ENCODE measurements around the gene GNPTG. TPM values are rescaled to one million over a fixed set of nuclear protein-coding genes. Genes with fewer than 3 reads are reported as not detected.

Gene GNPTG
- total RNA-seq, 1 donor from 2014 or later: 40.2 TPM

- no peak for TF ChIP-seq CTCF (IDR thresholded peaks at IDR 0.05)
- ATAC-seq (ENCODE audit: low read depth) (no peak), DNase-seq (no peak)
- Mint-ChIP-seq H3K36me3 (ENCODE audit: low read depth) (peaks cover 24% of the 10 kb centered on the region), H3K4me1 (peaks cover 27% of the 10 kb centered on the region), H3K4me3 (peak overlapping the region; percentile 35), H3K27me3 (no peaks in the 10 kb centered on the region), H3K27ac (no peak overlapping the region), H3K9me3 (no peaks in the 10 kb centered on the region)
- ChIA-PET CTCF (no interaction called here), POLR2A (no interaction called here)
- intact Hi-C loops (cut with micrococcal nuclease): loop anchor here (2.0 kb wide), 1 partner anchor 71 kb away; the partner anchor contains the start of gene UQCC4
Observed at GRCh38 chr16:1349951-1350350, 1.8 kb upstream of the GNPTG start.

- Mint-ChIP-seq H3K4me1 (peaks cover 30% of the 10 kb centered on the region), H3K9me3 (no peaks in the 10 kb centered on the region), H3K27ac (peak overlapping the region; percentile 35), H3K4me3 (peak overlapping the region; percentile 80), H3K36me3 (ENCODE audit: low read depth) (peaks cover 24% of the 10 kb centered on the region), H3K27me3 (no peaks in the 10 kb centered on the region)
- no peak for ATAC-seq (ENCODE audit: low read depth)
- POLR2A ChIA-PET: interaction anchor here (1.0 to 1.8 kb wide), 3 partner anchors 8 to 70 kb away, joined by 3 to 15 read pairs (median 6); partner anchors contain the start of gene UQCC4
- DNase-seq: no peak
- intact Hi-C loops (cut with micrococcal nuclease): loop anchor here (1.0 to 2.0 kb wide), 4 partner anchors 7 to 356 kb away; partner anchors contain the start of genes MAPK8IP3 and UQCC4
- no peak for TF ChIP-seq CTCF (IDR thresholded peaks at IDR 0.05)
- CTCF ChIA-PET: no interaction called here
Observed at GRCh38 chr16:1350691-1351090, 1.0 kb upstream of the GNPTG start.

GRCh38 chr16:1351215-1351581 is 533 bp upstream of the GNPTG start:
- DNase-seq: no peak
- peaks cover 30% of the 10 kb centered on the region for H3K4me1 Mint-ChIP-seq
- POLR2A ChIA-PET: interaction anchor here (1.0 to 1.8 kb wide), 3 partner anchors 8 to 70 kb away, joined by 3 to 15 read pairs (median 6); partner anchors contain the start of gene UQCC4
- H3K4me3 Mint-ChIP-seq: peak overlapping the region; percentile 80
- ATAC-seq (ENCODE audit: low read depth): peak; percentile 29
- no peaks in the 10 kb centered on the region for H3K9me3 Mint-ChIP-seq
- intact Hi-C loops (cut with micrococcal nuclease): loop anchor here (1.0 to 2.0 kb wide), 4 partner anchors 8 to 355 kb away; partner anchors contain the start of genes MAPK8IP3 and UQCC4
- peak overlapping the region; percentile 69 for H3K27ac Mint-ChIP-seq
- peaks cover 24% of the 10 kb centered on the region for H3K36me3 Mint-ChIP-seq (ENCODE audit: low read depth)
- CTCF ChIA-PET: no interaction called here
- no peaks in the 10 kb centered on the region for H3K27me3 Mint-ChIP-seq
- no peak for TF ChIP-seq CTCF (IDR thresholded peaks at IDR 0.05)

- Mint-ChIP-seq H3K27ac (peak overlapping the region; percentile 64), H3K4me3 (no peak overlapping the region), H3K27me3 (no peaks in the 10 kb centered on the region), H3K36me3 (ENCODE audit: low read depth) (peaks cover 16% of the 10 kb centered on the region), H3K4me1 (peaks cover 35% of the 10 kb centered on the region), H3K9me3 (no peaks in the 10 kb centered on the region)
- intact Hi-C loops (cut with micrococcal nuclease): no loop called here
- ChIA-PET POLR2A (no interaction called here), CTCF (no interaction called here)
- DNase-seq (no peak), ATAC-seq (ENCODE audit: low read depth) (no peak)
- TF ChIP-seq CTCF (IDR thresholded peaks at IDR 0.05): no peak
Observed at GRCh38 chr16:1354815-1355540, 3.2 kb downstream of the GNPTG start.

- ChIA-PET CTCF (no interaction called here), POLR2A (no interaction called here)
- H3K27me3 Mint-ChIP-seq: no peaks in the 10 kb centered on the region
- H3K4me1 Mint-ChIP-seq: peaks cover 30% of the 10 kb centered on the region
- DNase-seq (no peak), ATAC-seq (ENCODE audit: low read depth) (no peak)
- intact Hi-C loops (cut with micrococcal nuclease): no loop called here
- H3K4me3 Mint-ChIP-seq: no peak overlapping the region
- peaks cover 16% of the 10 kb centered on the region for H3K36me3 Mint-ChIP-seq (ENCODE audit: low read depth)
- no peak for TF ChIP-seq CTCF (IDR thresholded peaks at IDR 0.05)
- no peaks in the 10 kb centered on the region for H3K9me3 Mint-ChIP-seq
- H3K27ac Mint-ChIP-seq: no peak overlapping the region
Observed at GRCh38 chr16:1355591-1355990, 3.9 kb downstream of the GNPTG start.
